ENCODE measurements around the gene SUSD4.

Gene SUSD4

DNA sequence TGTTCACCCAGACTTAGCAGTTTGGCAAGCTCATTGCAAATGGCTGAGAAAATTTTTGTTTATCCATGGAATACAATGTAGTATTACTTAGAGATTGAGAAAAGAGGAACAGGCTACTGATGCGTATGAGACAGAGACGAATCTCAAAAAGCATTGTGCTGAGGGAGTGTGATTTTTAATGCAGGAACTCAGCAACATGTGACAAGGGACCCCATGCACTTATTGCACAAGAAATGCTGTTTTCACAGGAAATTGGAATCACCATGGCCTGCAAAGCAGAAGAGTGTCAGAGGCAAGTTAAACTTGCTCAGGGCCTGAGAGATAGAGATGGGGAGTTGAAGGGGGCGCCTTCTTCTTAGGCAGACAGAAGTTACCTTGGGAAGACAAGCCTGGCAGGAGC, 188.3 kb downstream of the SUSD4 start:
- DNase-seq, result no peak

DNA sequence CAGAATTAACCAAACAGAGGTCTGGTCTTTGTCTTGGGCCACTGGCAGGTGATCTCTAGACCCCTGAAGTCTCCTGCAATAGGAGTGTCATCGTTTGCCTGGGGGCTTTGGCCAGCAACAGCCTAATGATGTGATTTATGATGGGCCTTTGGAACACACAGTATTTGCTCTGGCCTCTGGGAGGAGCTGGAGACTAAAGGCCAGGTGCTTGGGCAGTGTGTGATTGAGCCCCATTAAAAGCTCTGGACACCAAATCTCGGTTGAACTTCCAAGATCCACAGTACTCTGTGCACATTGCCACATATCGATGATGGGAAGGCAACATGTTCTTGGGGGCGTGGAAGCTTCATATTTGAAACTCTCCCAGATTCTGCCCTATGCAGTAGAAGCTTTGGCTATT, 188.9 kb downstream of the SUSD4 start:
- DNase-seq, result no peak
